Activated T-cell treated with anti-CD3 and anti-CD28 coated beads, Interleukin-2, amount 50 U/mL, for 4 hours (primary cell): Measurements from ENCODE around the gene HDAC7. TPM values are rescaled to one million over a fixed set of nuclear protein-coding genes. Genes with fewer than 3 reads are reported as not detected.

Experiments used
- ATAC-seq, 2 donors: fragments of 200-7000 bp; cut with Tn5 transposase; one replicate each; pipeline ENCODE4 v1.10.0; 2021
- DNase-seq: peaks from one replicate; pipeline ENCODE4 v3.0.0-alpha.2; 2020
- H3K27me3 Mint-ChIP-seq: one replicate; pipeline ENCODE4 v1.8.0; 2021; ENCODE audit warnings: low read depth, mixed read lengths
- H3K36me3 Mint-ChIP-seq: one replicate; pipeline ENCODE4 v1.8.0; 2022; ENCODE audit warnings: mixed read lengths; ENCODE audit not compliant: insufficient read depth
- H3K4me1 Mint-ChIP-seq: one replicate; pipeline ENCODE4 v1.8.0; 2021; ENCODE audit warnings: low read depth, mixed read lengths
- H3K4me3 Mint-ChIP-seq: one replicate; pipeline ENCODE4 v1.8.0; 2021; ENCODE audit warnings: mild to moderate bottlenecking, moderate library complexity, mixed read lengths
- H3K9me3 Mint-ChIP-seq: one replicate; pipeline ENCODE4 v1.8.0; 2021; ENCODE audit warnings: mixed read lengths
- total RNA-seq, 3 donors: library from RNA; stranded (reverse); gene quantifications; one replicate each; pipeline ENCODE4 v1.2.1, GENCODE V29; 2021

The HDAC7 gene
- total RNA-seq, 3 donors from 2014 or later, result 168 to 199 (median 199) TPM

DNA sequence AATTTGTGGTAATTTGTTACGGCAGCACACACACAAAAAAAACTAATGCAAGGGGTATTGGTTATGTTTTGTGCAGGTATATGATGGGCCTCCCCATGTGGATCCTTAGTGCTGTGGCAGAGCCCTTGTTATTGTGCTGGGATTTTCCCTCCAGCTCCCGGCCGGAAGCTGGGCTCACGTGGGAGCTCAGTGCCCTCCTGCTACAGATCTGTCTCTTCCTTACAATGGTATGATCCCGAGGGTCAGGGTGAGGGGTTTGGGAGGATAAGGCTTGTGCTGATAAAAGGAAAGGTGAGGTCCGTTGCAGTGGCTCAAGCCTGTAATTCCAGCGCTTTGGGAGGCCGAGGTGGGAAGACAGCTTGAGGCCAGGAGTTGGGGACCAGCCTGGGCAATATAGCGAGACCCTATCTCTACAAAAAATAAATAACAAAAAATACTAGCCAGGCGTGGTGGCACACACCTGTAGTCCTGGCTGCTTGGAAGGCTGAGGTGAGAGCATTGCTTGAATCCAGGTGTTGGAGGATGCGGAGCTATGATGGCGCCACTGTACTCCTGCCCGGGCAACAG lies 47.5 kb downstream of the HDAC7 start:
- no peak for DNase-seq
- peak overlapping the region; percentile 82 for H3K4me3 Mint-ChIP-seq
- H3K9me3 Mint-ChIP-seq, result no peaks in the 10 kb centered on the region
- ATAC-seq, result no peak
- H3K27me3 Mint-ChIP-seq, result no peaks in the 10 kb centered on the region
- peaks cover 26% of the 10 kb centered on the region for H3K4me1 Mint-ChIP-seq
- H3K36me3 Mint-ChIP-seq, result no peaks in the 10 kb centered on the region

GRCh38 chr12:47771304-47771703 lies 48.4 kb downstream of the HDAC7 start:
- Mint-ChIP-seq H3K9me3 (no peaks in the 10 kb centered on the region), H3K4me3 (peak overlapping the region; percentile 46), H3K27me3 (no peaks in the 10 kb centered on the region), H3K36me3 (no peaks in the 10 kb centered on the region), H3K4me1 (peaks cover 28% of the 10 kb centered on the region)
- DNase-seq, result no peak
- ATAC-seq, result no peak

DNA sequence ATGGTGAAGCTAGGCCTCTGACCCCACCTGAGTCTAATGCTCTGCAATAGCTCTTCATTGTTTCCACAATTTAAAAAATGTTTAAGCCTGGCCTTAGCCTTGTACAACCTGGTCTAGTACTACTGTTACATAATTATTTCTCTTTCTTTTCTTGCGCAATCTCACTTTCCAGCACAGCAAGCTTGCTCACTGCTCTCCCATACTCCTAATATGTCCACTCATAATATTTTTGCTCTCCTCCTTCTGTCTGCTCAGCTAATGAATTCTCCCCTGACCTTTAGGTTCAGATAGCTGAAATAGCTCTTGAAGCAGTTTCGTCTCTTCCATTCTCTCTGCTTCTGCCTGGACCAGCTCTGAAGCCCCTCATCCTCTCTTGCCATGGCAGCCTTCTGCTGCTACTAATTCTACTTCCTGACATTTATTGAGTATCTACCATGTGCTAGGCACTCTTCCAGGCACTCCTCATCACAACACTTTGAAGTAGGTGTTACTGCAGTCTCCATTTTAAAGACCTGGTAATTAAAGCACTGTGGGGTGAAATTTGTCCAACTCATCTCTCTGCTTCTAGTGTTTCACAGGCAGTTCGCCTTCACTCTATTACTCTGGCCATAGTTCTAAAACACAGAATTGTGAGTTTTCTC lies 49.5 kb downstream of the HDAC7 start:
- H3K27me3 Mint-ChIP-seq, result no peaks in the 10 kb centered on the region
- H3K36me3 Mint-ChIP-seq, result no peaks in the 10 kb centered on the region

GRCh38 chr12:47769234-47770085 lies 50.2 kb downstream of the HDAC7 start:
- Mint-ChIP-seq H3K36me3 (no peaks in the 10 kb centered on the region), H3K9me3 (no peaks in the 10 kb centered on the region), H3K27me3 (no peaks in the 10 kb centered on the region), H3K4me1 (peaks cover 24% of the 10 kb centered on the region), H3K4me3 (no peak overlapping the region)
- ATAC-seq (no peak), DNase-seq (no peak)

More for the DNA sequence above, 49.5 kb downstream of the HDAC7 start:
- DNase-seq (no peak), ATAC-seq (no peak)
- Mint-ChIP-seq H3K9me3 (no peaks in the 10 kb centered on the region), H3K4me1 (peaks cover 28% of the 10 kb centered on the region), H3K4me3 (no peak overlapping the region)

GRCh38 chr12:47768323-47768811 lies 51.3 kb downstream of the HDAC7 start:
- Mint-ChIP-seq H3K4me3 (no peak overlapping the region), H3K9me3 (no peaks in the 10 kb centered on the region), H3K27me3 (no peaks in the 10 kb centered on the region), H3K4me1 (peaks cover 15% of the 10 kb centered on the region), H3K36me3 (no peaks in the 10 kb centered on the region)
- no peak for DNase-seq
- ATAC-seq, result no peak

DNA sequence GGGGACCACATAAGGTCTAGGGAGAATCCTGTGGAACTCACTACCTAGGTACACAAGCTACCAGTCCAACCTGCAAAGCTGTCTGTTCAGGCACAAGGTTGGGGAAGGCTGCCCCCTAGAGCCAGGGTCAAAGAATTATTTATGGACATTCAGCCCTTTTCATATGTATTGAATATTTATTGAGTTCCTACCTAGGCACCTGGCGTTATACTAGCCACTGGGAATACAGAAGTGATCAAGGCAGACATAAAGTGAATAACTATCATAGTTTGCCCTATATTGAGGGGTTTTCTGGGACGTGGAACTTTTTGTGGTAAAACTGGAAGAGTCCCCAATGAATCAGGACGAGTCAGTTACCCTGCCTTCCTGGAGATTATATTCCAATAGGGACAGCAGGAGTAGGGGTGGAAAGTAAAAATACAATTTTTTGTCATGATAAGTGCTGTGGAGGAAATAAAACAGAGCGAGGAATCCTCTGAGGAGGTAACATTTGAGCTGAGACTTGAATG lies 52.4 kb downstream of the HDAC7 start:
- Mint-ChIP-seq H3K36me3 (no peaks in the 10 kb centered on the region), H3K9me3 (no peaks in the 10 kb centered on the region), H3K4me1 (peaks cover 11% of the 10 kb centered on the region), H3K4me3 (no peak overlapping the region), H3K27me3 (no peaks in the 10 kb centered on the region)
- DNase-seq (peak; percentile 66), ATAC-seq (peak; percentile 72 to 74)

GRCh38 chr12:47766502-47767215 lies 53.0 kb downstream of the HDAC7 start:
- Mint-ChIP-seq H3K9me3 (no peaks in the 10 kb centered on the region), H3K27me3 (no peaks in the 10 kb centered on the region), H3K36me3 (no peaks in the 10 kb centered on the region), H3K4me3 (no peak overlapping the region), H3K4me1 (peaks cover 10% of the 10 kb centered on the region)
- DNase-seq (no peak), ATAC-seq (peak in 1 of 2 donors; percentile 16)

DNA sequence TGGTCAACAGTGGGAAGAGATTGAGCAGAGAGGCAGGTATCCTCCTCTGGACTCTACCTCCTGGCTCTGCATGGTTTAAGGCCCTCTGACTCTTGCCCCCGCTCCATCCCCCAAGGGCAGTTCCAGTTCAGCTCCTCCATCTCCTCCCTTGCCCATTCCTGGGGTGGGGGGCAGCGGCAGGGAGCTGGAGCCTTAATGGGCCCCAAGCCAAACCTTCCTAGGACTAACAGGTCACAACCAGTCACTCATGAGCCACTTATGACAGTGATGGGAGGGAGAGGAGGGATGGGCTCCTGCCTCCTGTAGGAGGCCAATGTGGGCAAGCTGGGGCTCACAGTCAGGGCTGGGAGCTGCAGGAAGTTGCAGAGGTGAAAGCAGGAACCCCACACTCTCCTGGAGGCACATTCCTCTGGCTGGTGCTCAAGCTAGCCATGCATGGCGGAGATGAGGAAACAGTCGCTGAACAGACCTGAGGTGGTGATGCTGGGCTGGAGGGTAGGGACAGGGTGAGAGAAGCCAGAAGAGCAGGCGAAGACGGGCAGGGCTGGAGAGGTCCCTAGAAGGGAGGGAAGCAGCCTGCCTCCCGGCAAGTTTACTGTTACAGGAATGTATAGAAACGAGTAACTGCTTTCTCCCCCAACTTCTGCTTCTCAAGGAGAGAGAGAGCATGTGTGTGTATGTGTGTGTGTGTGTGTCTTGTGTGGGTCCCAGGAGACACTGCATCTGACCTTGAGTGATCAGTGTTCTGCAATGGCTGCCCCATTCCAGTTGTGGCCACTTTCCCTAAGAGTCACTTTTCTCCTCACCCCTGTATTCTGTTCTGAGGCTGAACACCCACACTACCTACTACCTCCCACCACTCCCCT lies 56.0 kb downstream of the HDAC7 start:
- H3K4me1 Mint-ChIP-seq, result peaks cover 15% of the 10 kb centered on the region
- no peaks in the 10 kb centered on the region for H3K9me3 Mint-ChIP-seq
- ATAC-seq (no peak), DNase-seq (no peak)
- no peak overlapping the region for H3K4me3 Mint-ChIP-seq
- no peaks in the 10 kb centered on the region for H3K36me3 Mint-ChIP-seq
- no peaks in the 10 kb centered on the region for H3K27me3 Mint-ChIP-seq

GRCh38 chr12:47762850-47763465 lies 56.7 kb downstream of the HDAC7 start:
- H3K4me1 Mint-ChIP-seq, result peaks cover 18% of the 10 kb centered on the region
- H3K27me3 Mint-ChIP-seq, result no peaks in the 10 kb centered on the region
- DNase-seq (no peak), ATAC-seq (no peak)
- no peaks in the 10 kb centered on the region for H3K36me3 Mint-ChIP-seq
- H3K9me3 Mint-ChIP-seq, result no peaks in the 10 kb centered on the region
- no peak overlapping the region for H3K4me3 Mint-ChIP-seq

GRCh38 chr12:47758834-47759690 lies 60.6 kb downstream of the HDAC7 start, which contains the start of gene RAPGEF3:
Gene RAPGEF3 (minus strand): TSS chr12:47758880. CDS start chr12:47758556, 324 bp downstream.
- no peaks in the 10 kb centered on the region for H3K36me3 Mint-ChIP-seq
- ATAC-seq (peak; percentile 84 to 87), DNase-seq (peak; percentile 70)
- no peaks in the 10 kb centered on the region for H3K9me3 Mint-ChIP-seq
- peaks cover 36% of the 10 kb centered on the region for H3K4me1 Mint-ChIP-seq
- peak within 1 kb of the TSS; percentile 74 for H3K4me3 Mint-ChIP-seq
- H3K27me3 Mint-ChIP-seq, result no peaks in the 10 kb centered on the region

DNA sequence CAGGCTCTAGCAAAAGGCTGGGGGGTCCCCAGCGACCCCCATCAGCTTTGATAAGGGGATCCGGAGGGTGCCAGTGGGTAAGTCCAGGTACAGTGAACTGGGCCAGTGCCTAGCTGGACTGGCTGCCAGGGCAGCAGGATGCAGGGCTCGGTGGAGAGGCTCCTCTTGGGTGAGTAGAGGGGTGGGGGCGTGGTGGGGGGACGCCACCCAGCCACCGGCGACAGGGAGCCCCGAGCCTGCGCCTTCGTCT lies 61.2 kb downstream of the HDAC7 start:
- no peaks in the 10 kb centered on the region for H3K27me3 Mint-ChIP-seq
- no peaks in the 10 kb centered on the region for H3K9me3 Mint-ChIP-seq
- H3K4me3 Mint-ChIP-seq, result no peak overlapping the region
- H3K4me1 Mint-ChIP-seq, result peaks cover 37% of the 10 kb centered on the region
- DNase-seq (no peak), ATAC-seq (no peak)
- no peaks in the 10 kb centered on the region for H3K36me3 Mint-ChIP-seq

GRCh38 chr12:47757840-47758583 lies 61.7 kb downstream of the HDAC7 start:
- H3K4me1 Mint-ChIP-seq, result peaks cover 37% of the 10 kb centered on the region
- no peaks in the 10 kb centered on the region for H3K27me3 Mint-ChIP-seq
- ATAC-seq (no peak), DNase-seq (no peak)
- H3K9me3 Mint-ChIP-seq, result no peaks in the 10 kb centered on the region
- H3K4me3 Mint-ChIP-seq, result peak overlapping the region; percentile 58
- H3K36me3 Mint-ChIP-seq, result no peaks in the 10 kb centered on the region
